Fibroblast of gingiva (primary cell): ENCODE data around the gene CCR7.
"Not testable (repeated sequence)": the region's sequence is repeated elsewhere in the genome, so short reads cannot be mapped to it uniquely, and the experiment has no call there.

ENCODE experiments used
- DNase-seq: peaks from one replicate; pipeline ENCODE4 v3.0.0-alpha.2; 2011; ENCODE audit warnings: low read depth

CCR7 gene

DNA sequence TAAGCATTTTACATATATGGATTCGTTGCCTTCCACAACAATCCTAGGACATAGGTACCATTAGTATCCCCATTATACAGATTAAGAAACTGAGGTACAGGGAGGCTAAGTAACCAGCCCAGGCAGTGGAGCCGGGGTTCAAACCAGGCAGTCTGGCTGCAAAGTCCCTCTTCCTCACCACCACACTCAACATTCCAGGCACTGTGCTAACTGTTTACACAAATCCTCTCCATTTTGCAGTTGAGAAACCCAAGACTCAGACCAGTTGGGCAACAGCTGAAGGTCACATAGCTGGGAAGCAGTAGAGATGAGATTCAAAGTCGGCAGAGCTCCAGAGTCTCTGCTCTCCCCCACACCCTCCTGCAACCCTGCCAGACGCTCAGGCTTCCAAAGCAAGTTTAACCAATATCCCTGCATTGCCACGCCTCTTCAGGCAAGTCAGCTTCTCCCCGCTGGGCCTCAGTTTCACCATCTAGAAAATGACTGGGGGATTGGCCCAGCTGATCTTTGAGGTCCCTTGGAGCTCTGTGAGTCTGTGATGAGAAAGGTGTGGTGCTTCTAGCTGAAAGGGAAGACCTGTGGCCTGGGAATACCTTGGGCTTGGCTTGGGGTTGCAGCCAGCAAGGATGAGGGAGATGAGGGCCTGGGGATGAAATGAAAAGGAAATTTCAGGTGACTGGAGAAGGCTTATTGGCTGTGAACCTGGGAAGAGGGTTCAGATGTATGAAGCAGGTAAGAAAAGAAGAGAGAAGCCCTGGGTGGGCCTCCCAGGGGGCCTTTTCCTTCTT, 14.0 kb downstream of the CCR7 start:
- peak; percentile 100 for DNase-seq

DNA sequence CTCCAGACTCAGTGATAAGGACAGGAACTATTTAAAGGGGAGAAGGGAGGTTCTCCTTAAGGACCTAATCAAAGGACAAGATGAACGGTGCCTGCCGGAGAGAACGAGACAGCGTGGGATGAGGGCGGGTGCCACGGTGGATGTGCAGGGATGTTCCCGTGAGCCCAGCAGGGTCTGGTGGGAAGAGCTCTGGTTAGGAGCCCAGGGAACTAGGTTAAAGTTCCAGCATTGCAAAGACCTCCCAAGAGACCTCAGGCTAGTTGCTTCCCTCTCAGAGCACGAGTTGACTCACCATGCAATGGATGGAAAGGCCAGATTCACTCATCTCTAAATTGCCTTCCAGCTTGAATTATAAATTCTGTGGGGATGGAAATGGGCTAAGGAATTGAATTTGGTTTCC, 14.7 kb downstream of the CCR7 start:
- DNase-seq: peak; percentile 99

DNA sequence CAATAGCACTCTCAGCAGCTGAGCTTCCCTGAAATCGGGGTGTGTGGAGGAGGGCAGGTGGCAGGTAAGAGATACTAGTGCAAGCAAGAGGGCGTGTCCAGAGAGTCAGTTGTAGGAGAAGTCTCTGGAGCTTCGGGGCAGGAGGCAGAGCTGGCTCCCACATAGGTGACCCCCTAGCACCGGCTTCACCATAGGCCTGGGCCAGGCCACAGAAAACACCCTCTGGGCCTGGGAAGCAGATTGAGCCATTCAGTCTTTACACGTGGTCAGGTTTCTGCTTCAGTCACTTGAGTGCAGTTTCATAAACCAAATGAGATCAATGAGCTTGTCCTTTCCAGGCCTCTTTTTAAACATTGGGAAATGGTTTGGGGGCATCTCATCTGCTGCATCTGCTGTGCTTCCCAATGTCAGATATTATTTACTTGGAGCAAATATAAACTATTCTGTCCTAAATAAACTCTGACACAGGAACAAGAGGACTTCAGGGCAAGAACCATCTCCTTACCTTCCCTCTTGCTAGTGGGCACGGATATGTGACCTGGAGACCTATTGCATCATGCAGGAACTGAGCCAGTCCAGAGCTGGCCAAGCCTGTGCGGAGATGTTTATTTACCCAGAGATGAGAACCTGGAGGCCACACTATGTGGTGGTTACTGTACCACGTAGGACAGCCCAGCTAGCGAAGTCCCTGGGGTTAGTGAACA, 16.1 kb downstream of the CCR7 start:
- DNase-seq: peak; percentile 100

- no peak for DNase-seq
Observed at GRCh38 chr17:40548491-40548981, 16.7 kb downstream of the CCR7 start.

DNA sequence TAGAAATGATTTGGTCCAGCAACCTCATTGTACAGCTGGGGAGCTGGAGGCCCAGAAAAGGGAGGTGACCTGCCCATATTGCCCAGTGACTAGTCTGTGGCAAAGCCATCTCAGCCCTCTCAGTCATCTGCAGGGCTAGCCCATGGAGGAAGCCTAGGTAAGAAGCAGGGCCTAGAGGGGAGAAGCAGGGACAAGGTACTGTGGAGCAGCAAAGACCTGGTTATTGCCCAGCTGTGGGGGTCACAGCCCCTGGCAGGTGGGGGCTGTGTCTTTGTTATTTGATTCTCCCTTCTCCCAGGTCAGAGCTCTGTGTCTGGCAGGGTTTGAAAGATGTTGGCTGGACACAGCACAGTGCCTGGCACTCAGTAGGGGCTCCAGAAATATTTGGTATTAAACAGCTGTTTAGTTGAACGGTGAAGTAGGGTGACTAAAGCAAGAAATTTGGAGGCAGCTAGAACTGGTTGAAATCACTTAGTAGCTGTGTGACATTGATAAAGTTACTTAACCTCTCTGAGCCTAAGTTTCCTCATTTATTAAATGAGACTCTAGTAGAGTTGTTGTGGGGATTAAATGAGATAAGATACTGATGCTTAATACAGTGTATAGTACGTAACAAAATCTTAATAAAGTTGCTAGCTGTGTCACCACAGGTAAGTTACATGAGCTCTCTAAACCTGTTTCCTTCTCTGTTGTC, 17.3 kb downstream of the CCR7 start:
- DNase-seq: no peak

DNA sequence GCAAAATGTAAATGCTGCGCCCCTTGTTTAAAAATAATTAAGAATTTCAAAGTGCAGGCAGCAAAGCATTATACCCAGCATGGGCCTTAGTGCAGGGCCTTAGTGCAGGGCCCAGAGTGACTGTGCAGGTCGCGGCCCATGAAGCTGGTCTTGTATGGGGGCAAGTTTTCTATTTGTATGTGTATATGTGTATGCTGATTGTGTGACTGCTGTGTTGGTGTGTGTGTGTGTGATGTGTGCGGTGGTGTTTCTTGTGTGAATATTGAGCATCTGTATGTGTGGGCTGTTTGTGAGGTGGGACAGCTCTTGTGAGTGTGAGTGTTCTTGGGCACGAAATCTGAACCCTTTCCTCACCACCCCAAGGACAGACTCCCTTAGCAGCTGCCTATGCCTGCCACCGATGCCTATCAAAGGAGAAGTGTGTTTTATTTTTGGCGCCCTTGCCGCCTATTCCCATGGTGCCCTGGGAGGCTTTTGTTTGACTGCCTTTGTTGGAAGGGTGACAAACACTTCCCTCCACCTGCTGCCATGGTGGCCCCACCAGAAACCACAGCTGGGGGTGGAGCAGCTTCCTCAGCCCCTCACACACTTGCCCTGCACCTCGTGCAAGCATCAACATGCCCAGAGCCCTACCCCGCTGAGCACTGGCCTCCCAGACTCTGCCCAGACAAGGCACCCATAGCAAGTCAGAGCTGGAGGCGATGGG, 18.0 kb downstream of the CCR7 start:
- no peak for DNase-seq

DNA sequence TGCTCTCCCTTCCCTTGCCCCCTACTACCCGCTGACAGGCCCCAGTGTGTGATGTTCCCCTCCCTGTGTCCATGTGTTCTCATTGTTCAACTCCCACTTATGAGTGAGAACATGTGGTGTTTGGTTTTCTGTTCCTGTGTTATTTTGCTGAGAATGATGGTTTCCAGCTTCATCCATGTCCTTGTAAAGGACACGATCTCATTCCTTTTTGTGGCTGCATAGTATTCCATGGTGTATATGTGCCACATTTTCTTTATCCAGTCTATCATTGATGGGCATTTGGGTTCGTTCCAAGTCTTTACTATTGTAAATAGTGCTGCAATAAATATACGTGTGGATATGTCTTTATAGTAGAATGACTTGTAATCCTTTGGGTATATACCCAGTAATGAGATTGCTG, 18.8 kb downstream of the CCR7 start:
- not testable (repeated sequence) for DNase-seq

GRCh38 chr17:40545660-40546059, 19.6 kb downstream of the CCR7 start:
- DNase-seq: no peak

- DNase-seq: peak; percentile 100
Observed at GRCh38 chr17:40542558-40543411, 22.5 kb downstream of the CCR7 start.

GRCh38 chr17:40541873-40542557, 23.3 kb downstream of the CCR7 start:
- no peak for DNase-seq

DNA sequence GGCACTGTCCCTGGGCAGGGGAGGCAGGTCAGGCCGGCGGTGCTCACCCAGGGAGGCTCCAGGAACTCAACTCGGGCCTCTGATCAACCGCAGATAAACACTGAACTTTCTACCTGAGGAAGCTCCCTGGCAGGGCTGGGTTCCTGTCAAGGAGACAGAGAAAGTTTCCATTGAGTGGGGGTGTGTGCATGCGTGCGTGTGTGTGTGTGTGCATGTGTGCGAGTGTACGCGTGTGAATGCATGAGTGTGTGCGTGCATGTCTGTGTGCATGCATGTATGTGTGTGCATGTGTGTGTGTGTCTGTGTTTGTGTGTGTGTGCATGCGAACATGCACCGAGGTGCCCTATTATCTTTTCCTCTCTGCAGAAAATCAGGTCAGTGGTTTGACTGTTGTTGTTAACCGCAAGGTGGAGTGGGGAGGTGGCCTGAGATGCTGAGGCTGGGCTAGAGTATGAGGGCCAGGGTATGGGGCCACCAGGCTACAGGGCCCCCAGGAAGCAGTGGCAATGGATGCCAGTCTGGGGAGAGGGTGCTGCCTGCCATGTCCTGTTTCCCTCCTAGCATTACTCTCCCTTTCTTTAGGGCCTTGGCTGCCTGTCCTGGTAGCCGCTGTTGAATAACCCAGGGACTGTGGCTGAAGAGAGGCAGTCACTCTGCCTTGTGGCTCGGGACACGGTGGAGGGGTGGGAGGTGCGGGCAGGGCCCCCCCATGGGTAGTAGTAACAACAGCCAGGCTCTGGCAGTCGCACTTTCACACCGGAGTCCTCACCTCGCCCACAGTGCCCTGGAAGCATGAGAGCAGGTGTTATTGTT, 24.0 kb downstream of the CCR7 start:
- no peak for DNase-seq

- DNase-seq: no peak
Observed at GRCh38 chr17:40540448-40540847, 24.8 kb downstream of the CCR7 start.

GRCh38 chr17:40539711-40540411, 25.4 kb downstream of the CCR7 start:
- DNase-seq: no peak

DNA sequence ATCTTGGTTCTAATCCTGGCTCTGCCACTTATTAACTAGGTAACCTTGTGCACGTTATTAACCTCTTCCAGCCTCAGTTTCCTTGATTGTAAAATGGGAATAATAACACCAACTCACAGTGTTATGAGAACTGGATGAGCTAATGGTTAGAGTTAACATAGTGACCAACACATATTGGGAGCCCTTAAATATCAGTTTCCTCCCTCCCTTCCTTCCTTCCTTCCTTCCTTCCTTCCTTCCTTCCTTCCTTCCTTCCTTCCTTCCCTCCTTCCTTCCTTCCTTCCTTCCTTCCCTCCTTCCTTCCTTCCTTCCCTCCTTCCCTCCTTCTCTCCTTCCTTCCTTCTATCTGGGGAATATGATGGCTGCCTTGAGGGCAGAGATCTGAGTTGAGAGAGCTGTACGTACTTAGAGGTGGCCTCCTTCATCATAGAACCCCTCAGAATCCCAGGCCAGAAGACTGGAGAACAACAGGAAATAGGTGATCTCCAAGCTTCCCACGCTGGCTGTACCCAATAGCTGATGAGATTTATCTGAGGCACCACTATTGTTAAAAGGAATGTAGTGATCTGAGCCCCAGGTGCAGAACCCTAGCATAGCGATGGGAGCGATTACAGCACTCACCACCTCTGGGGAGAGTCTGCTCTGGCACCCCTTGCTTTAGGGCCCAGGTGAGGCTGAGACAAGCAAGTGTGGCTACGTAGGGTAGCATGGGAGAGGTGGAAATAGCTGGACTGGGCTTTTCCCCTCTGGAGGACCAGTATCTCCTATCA, 26.2 kb downstream of the CCR7 start:
- DNase-seq: no peak

- peak; percentile 58 for DNase-seq
Observed at GRCh38 chr17:40538019-40538935, 27.0 kb downstream of the CCR7 start.

DNA sequence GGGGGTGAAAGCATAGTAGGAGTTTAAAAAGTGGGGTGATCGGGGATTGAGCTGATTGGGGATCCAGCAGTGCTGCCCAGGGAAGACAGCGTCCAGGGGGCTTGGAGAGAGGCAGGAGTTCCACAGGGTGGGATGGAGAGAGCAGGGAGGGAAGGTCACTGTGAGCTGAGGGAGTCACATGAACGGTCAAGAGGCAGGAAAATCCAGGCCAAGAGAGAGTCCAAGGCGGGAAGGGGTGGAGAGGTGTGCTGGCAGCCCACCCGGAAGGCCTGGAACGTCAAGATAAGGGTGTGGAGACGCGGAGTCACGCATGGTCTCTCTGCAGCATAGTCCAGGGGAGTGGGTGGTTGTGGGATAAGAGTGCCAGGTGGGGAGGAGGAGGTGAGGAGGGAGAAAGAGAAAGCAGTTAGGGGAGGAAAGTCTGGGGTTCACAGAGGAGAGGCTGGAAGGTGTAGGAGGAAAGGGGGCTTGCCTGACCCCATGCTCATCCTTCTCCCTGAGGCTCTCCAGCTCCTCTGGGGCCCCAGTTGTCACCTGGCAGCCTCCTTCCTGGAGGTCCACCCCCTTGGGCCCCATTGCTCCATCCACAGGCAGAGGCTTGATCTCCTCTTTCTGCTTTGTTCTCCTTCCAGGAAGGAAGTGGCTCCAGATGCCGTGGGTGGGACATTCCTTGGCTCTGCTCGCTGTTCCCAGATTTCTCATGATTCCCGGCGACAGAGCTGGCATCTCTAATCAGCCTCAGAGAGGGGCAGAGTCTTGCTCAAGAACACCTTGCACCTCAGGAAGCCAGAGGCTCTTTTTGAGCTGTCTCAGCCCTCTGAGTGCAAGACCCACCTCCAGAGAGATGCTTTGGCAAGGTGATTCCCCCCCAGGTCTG, 28.7 kb downstream of the CCR7 start:
- peak; percentile 88 for DNase-seq
